HG02840 (cell line): ENCODE results near the gene TMEM52B.

Experiments
- ATAC-seq: cut with Tn5 transposase; IDR thresholded peaks from one replicate; pipeline ENCODE4 v1.9.1; 2021; ENCODE audit warnings: mild to moderate bottlenecking, moderate library complexity, moderate number of reproducible peaks; ENCODE audit not compliant: unreplicated experiment, low FRiP score

Gene TMEM52B

DNA sequence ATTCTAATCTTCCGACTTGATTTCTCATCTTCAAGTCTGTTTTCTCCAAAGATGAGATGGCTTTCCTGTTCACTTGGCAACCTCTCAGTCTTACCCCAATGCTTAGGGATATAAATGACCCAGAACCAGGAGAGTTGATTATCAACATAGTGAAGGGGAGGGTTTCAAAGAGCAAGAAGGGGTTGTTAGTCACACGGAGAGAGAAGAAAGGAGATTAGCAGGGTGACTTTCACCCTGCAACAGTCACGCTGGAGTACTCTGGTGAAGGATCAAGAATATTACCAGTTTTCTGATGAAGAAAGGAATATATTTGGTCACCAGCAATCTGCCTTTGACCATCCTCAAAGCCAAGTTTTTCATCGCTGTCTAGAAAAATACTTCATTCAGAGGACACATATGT lies at the start of gene TMEM52B:
TSS of gene TMEM52B (plus strand) at position 212 of the 400 bp plus-strand sequence. CDS start 543 bp downstream, outside the sequence.
- no peak for ATAC-seq

DNA sequence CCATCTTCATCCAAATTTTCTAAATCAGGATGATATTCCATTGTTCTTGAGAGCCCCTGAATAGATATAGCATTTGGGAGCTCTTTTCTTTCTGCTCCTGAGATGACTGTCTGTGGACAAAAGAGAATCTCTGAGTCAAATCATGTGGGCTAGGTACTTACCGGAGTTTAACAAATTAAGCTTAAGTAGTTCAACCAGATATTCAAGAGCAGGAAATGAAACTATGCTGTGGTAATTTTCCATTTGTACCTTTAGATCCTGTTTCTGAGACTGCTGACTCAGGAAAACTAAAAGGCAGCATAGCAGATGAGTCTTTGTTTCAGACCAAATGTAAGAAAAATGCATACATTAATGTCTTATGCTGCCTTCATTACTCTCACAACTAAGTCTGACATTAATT lies 48.8 kb upstream of the TMEM52B start, which contains the start of gene CLEC7A:
TSS of gene CLEC7A (minus strand) at position 158 of the 400 bp plus-strand sequence. CDS start at position 41, 117 bp downstream.
- ATAC-seq, result peak; percentile 79

DNA sequence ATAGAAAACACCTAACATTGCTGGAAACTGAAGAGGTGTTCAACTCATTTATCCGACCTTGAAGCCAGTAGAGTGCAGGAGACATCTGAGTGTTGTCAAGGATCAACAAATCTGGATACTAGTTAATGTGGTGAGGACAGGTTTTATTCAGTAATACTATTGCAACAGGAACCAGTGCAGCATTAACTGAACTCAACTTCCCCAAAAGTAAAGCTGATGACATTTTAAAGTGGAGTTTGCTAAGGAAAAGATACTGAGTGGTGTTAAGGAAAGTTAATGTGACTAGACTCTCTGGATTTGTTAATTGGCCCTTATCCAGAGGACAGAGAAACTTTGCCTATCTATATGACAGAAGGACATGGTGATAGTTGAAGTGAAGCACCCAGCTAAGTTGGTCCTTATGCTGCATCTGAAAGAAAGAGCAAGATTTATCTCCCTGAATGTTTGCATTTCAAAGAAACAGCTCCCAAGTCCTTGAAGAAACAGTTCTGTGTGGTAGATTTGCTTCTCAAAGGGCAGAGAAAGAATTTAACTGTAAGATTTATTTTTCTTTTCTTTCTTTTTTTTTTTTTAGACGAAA lies 47.6 kb upstream of the TMEM52B start:
- ATAC-seq, result no peak

DNA sequence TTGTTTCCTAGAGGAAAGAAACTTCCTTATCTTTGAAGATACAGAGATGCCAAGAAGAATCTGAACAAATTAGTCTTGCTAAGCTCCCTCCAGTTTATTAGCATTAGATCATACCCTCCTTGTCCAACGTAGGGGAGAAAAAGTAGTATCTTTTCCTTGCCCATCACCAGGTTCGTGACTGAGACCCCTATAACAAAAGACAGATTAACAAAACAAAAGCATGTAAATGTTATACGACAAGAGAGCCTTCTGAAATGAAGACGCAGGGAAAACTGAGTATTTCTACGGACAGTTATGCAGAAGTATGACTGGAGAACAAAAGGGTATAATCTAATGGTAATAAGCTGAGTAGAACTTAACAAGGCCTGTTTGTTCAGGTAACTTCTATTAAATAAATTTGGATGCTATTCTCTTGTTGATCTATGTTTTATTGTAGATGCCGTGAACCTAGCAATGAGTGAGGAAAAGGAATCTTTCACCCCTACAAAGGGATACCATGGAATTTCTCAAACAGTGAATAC lies 45.9 kb upstream of the TMEM52B start:
- ATAC-seq, result no peak

DNA sequence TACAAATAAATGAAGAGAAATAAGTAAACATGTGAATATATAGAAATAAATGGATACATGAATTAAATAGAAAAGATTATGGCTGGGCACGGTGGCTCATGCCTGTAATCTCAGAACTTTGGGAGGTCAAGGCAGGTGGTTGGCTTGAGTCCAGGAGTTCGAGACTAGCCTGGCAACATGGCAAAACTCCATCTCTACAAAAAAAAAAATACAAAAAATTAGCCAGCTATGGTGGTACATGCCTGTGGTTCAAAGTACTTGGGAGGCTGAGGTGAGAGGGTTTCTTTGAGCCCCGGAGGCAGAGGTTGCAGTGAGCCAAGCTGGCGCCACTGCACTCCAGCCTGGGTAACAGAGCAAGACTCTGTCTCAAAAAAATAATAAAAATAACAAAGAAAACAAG lies 43.7 kb upstream of the TMEM52B start:
- ATAC-seq, result no peak

DNA sequence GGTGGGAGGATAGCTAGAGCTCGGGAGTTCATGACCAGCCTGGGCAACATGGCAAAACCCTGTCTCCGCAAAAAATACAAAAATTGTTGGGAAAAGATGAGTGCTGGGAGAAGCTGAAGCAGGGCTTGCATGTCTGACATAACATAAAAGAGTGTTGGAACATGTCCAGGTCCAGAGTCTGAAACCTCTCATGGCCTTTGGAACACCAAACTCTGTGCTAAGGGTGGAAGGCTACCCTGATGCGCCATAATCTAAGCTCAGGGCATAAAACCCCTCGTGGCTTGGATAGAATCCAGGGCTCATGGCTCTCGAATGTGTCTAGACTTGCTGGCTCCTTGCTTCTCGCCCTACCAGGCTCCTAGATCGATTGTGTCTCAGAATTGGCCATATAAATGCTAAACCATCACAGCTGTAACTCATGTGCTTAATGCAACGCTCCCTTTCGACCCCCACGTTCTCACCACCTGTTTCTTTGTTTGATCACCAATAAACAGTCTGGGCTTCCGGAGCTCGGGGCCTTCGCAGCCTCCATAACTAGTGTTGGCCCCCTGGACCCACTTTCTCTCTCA lies 42.1 kb upstream of the TMEM52B start:
- ATAC-seq, result no peak

DNA sequence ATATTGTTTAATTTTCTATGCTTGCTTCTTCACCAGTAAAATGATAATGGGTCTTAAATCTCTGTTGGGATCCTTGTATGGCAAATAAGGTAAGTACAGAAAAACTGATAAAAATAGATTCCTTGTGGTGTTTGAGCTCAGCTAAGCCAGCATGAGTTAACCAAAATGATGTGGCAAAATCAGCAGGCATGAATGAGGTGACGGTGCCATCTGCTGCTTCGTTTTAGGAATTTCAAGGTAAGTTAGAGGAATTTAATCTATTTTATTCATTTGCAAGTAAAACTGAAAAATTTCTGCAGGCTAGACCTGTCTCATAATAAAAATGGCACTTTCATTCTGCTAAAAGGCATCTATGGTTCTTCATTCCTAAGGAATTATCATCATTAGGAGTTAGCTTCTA lies 38.8 kb upstream of the TMEM52B start:
- ATAC-seq, result no peak

DNA sequence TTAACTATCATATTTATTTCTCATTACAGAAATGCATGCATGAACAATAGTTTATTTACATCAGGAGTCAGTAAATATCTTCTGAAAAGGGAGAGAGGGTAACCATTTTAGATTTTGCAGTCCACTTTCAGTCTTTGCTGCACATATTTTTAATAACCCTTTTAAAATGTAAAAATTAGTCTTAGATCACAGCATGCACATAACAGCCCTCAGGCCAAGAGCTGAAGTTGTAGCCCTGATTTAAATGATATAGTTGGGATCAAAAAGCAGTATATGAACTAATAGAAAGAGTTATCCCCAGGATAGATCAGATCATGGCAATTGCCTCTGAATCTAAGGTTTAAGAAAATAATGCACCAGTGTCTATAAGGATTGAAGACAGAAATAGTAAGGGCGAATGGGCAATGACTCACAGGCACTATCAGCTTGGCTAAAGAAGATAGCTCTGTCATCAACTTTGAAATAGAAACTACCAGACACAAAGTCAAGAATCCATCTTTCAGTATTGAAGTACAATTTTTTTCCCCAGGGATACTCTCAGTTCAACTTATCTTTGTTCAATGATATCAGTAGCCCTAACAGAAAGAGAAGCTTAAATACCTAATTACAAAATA lies 35.7 kb upstream of the TMEM52B start:
- ATAC-seq, result no peak

DNA sequence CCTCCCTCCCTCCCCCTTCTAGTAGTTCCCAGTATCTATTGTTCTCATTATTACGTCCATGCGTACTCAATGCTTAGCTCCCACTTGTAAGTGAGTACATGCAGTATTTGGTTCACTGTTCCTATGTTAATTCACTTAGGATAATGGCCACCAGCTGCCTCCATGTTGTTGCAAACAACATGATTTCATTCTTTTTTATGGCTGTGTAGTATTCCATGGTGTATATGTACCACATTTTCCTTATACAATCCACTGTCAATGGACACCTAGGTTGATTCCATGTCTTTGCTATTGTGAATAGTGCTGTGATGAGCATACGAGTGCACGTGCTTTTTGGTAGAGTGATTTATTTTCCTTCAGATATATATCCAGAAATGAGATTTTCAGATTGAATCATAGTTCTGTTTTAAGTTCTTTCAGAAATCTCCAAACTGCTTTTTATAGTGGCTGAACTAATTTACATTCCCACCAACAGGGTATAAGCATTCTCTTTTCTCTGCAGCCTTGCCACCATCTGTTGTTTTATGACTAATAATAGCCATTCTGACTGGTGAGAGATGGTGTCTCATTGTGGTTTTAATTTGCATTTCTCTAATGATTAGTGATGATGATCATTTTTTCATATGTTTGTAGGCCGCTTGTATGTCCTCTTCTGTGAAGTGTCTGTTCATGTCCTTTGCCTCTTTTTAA lies 31.0 kb upstream of the TMEM52B start:
- ATAC-seq, result peak; percentile 91

DNA sequence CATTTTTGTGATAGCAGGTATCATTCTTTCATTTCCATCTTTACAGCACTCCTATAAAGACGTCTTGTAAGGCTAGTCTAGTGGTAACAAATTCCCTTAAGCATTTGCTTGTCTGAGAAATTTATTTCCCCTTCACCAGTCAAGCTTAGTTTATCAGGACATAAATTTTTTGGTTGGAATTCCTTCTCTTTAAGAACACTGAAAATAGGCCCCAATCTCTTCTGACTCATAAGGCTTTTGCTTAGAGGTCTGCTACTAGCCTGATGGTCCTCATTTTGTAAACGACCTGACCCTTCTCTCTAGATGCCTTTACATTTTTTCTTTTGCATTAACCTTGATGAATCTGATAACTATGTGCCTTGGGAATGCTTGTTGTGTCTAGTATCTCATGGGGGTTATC lies 27.2 kb upstream of the TMEM52B start:
- ATAC-seq, result no peak

DNA sequence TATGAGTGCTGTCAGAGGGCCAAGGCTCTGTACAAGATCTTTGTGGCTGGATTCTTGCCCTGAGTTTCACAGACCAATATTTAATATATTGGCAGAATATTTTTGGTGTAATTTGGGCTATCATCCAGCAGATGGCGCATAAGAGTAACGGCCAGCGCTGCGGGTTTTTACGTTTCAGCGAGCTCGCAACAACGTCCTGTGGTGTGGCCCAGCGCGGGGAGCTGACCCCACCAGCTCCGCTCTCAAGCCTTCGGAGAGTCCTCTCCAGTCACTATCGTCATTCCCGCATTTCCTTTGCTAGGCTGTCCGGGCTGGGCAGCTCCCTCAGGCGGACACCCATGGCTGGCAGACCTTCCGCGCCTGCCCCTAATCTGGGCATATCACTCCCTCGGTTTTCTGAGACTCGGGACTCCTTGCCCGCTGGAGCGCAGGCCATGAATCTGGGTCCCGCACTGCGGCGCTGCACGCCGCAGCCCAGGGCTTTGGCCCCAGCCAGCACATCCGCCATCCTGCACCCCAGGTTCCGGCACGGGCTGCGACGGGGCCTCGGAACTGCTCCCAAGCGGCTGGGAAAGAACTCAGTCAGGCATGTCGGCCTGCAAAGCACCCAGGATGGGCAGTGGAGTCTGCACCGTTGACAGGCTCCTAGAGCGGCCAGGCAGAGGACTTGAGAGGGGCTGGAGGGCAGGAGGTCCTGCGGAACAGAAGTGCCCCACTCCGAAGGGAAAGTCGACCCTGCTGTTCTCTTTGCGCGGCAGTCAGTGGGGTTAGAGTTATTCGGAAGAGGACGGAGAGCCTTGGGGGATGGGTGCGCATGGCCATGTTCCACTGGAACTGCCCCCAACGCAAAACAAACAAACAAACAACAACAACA lies 25.3 kb upstream of the TMEM52B start:
- ATAC-seq, result no peak

DNA sequence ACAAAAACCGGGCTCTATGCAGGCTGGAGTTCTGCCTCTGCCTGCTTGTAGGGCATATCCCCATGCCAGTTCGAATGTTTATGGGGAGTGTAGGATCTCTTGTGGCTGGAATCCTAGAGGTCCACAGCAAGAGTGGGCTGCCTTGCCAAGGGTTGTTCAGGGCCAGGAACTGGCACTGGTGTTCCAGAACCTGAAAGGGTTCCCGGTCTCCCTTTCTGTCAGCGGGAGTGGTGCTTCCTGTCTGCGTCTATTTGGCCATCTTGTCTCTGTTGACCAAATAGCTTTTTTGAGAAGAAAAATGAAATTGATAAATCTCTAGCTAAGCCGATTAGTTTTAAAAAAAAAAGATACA lies 24.7 kb upstream of the TMEM52B start:
- ATAC-seq, result no peak

DNA sequence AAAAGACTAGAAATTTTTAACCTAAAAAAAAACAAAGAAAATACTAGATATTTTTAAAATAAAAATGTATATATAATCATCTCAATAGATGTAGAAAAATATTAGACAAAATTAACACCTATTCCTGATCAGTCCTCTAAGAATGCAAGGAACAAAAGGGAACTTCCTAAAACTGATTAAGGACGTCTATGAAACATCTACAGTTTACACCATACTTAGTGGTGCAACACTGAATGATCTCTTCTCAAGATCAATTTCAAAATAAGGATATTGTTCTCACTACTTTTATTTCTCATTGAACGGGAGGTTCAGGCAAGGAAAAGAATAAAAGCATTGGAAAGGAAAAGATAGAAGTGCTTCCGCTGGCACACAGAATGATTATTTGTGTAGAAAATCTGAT lies 22.9 kb upstream of the TMEM52B start:
- ATAC-seq, result no peak

DNA sequence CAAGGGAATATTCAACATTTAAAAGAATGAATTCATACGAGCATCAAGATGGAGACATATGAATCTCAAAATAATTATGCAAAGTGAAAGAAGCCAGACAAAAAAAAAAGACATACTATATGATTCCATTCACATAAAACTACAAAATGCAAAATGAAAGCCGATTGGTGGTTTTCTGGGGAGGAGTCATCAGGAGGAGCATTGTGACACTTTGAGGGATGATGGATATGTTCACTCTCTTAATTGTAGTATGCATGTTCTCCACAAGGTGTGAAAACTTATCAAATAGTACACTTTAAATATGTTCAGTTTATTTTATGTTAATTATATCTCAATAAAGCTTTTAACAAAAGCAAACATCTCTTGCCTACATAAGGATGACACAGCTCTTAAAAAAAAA lies 20.4 kb upstream of the TMEM52B start:
- no peak for ATAC-seq

DNA sequence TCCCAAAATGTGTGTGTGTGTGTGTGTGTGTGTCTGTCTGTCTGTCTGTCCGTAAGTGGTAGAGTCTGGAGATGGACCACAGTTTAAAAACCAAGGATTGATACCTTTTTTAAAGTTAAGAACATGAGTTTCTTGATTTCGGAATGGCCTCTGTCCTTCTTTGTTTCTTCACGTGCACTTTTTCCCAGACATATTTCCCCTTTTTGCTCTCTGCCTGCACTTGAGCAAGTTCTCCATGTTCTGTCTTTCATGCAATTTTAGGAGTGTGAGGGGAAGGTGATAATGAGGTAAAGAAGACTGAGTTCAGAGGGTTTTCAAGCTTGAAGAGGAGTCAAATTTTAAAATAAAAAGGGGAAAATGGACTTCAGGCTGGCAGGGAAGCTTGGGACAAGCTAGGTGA lies 19.6 kb upstream of the TMEM52B start:
- ATAC-seq, result no peak

DNA sequence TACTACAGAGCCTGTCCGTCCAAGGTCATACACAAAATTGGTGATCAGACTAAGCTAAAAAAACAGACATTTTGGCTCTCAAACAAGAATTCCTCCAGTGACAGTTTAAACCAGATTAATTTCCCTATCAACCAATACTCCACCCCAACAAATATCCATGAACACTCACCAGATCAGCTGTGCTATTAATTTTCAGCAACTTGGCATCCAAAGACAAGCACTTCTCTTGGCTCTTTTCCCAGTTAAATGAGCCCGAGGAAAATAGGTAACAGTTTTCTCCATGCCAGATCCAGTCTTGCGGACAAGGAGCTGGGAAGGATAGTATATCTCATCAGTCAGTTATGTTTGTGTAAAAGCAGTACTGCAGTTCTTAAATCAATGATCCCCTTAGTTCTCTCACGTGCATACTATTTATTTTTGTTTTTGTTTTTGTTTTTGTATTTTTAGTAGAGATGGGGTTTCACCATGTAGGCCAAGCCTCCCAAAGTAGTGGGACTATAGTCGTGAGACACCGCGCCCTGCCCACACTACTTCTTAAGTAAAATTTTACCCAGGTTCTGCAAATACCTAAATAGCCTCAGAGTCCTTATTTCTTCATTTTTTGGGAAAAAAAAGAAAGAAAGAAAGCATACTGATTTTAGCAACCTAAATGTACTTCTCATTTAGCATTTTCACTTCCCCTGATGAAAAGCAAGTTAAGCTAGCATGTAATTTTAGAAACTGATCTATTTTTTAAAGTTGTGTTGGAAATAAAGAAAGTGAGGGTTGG lies 18.0 kb upstream of the TMEM52B start:
- ATAC-seq, result no peak

DNA sequence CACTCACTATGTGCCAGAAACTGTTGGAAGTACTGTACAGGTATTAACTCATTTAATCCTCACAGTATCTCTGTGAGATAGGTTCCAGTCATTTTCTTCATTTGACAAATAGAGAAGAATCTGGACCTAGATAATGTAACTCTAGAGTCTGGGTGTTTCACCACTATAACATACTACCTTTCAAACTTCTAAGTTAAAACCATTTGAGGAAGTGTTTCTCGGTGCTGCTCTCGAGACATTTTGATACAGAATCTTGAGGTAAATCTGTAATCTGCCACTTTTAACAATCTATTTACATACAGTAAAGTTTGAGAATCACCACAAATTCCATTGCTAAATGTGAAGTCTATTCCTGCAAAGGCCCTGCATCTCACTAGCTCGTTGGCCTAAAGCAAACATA lies 15.7 kb upstream of the TMEM52B start:
- no peak for ATAC-seq

DNA sequence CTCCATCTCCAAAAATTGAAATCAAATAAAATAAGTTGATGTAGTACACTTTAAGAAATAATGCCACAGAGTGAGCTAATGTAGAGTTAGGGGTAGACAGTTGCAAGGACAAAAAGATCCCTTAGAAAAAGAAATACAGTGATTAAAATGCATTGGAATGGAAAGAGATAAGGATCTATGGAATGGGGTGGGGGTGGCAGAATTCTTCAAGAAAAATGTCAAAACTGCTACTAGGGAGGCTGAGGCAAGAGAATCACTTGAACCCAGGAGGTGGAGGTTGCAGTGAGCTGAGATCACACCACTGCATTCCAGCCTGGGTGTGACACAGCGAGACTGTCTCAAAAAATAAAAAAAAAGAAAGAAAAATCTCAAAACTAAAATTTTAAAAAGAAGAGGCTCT lies 13.4 kb upstream of the TMEM52B start:
- ATAC-seq, result no peak

DNA sequence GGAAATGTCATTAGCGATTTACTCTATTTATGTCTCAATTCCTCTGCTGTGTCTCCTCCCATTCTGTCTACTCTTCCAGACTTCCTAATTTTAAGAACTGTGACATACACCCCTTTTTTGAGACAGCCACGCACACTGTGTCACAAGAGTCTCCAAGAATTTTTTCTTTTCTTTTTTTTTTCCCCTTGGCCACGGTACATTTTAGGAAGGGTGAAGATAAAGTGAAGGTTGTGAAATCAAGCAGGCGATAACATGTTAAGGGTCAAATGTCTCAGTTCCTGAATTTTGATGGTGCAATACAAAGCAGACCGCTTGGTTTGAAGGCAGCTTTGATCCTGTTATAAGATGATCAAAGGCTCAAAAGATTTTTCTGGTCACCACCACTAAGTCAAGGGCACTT lies 11.2 kb upstream of the TMEM52B start:
- ATAC-seq, result no peak

DNA sequence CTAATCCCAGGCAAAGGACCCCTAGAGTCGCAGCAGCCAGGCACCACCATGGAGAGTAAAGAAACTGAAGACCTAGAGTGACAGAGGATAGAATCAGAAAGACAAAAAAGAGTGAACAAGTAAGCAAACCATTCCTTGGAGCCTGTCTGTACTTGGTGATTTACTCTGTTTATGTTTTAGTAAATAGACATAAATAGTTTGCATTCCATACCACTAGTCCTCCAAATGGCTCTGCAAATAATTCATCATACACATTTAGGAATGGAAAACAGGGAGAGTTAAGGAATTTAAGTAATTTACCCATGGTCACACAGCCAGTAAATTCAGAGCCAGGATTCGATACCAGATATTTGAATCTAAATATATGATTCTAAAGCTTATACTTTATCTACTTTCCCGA lies 9.7 kb upstream of the TMEM52B start:
- ATAC-seq, result no peak
